Astrocyte (in vitro differentiated cells and primary cell): ENCODE results near the gene GDAP1L1.

Experiments used
- EZH2 ChIP-seq: IDR thresholded peaks from 2 replicates; pipeline ENCODE4 v1.6.1; 2012; ENCODE audit warnings: mild to moderate bottlenecking, low read length, inconsistent platforms; ENCODE audit not compliant: insufficient read depth
- TF ChIP-seq, protein P1 (sequence below): IDR thresholded peaks from 2 replicates; pipeline ENCODE4 v1.5.1; 2011; ENCODE audit warnings: low read depth, mild to moderate bottlenecking, inconsistent platforms, low read length, moderate library complexity; ENCODE audit not compliant: insufficient read depth

DNA sequence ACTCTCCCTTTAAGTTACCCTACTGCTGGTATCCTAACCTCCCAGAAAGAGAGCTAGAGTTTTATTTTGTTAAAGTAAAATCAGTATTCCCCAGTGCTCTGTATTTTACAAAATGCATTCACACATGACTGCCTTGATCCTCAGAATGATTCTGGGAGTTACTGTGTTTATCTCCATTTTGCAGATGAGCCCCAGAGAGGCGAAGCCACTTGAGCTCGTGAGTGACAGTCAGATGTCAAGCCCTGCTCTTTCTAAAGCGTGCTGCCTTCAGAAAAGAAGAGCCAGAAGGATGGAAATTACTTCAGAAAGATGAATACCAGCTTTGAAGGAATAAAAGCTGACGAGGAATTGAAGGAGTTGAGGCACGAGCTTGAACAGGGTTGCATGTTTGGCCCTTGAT lies 22.5 kb upstream of the GDAP1L1 start:
- no peak for TF ChIP-seq EZH2
- TF ChIP-seq, protein P1, sequence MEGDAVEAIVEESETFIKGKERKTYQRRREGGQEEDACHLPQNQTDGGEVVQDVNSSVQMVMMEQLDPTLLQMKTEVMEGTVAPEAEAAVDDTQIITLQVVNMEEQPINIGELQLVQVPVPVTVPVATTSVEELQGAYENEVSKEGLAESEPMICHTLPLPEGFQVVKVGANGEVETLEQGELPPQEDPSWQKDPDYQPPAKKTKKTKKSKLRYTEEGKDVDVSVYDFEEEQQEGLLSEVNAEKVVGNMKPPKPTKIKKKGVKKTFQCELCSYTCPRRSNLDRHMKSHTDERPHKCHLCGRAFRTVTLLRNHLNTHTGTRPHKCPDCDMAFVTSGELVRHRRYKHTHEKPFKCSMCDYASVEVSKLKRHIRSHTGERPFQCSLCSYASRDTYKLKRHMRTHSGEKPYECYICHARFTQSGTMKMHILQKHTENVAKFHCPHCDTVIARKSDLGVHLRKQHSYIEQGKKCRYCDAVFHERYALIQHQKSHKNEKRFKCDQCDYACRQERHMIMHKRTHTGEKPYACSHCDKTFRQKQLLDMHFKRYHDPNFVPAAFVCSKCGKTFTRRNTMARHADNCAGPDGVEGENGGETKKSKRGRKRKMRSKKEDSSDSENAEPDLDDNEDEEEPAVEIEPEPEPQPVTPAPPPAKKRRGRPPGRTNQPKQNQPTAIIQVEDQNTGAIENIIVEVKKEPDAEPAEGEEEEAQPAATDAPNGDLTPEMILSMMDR = no peak
